ENCODE results near the gene MRFAP1L1.

GRCh38 chr4:6721121-6721520 is 11.5 kb upstream of the MRFAP1L1 start:
- TF ChIP-seq CTCF (IDR thresholded peaks at IDR 0.05) (no peak), ZFX (IDR thresholded peaks at IDR 0.05; ENCODE audit: borderline replicate concordance) (no peak)
